Natural killer cell (primary cell): ENCODE measurements around the gene NUMBL. TPM values are rescaled to one million over a fixed set of nuclear protein-coding genes. Genes with fewer than 3 reads are reported as not detected.
A peak's percentile ranks its signal among the peaks of the same experiment; 100 is the strongest.

Experiments
- ATAC-seq, 3 donors: fragments of 150-1000 bp in 2 of 3; fragments of 200-7000 bp in 1 of 3; cut with Tn5 transposase; 1 replicate in 1 of 3; 2 replicates in 2 of 3; pipeline ENCODE4 v1.10.0; 2021; ENCODE audit warnings: mild to moderate bottlenecking in 2 of 3, moderate library complexity in 2 of 3
- DNase-seq, 2 donors: peaks; one replicate each; pipeline versions ENCODE4 v3.0.0 to v3.0.0-alpha.2; 2013 to 2021; ENCODE audit warnings: mixed read lengths in 1 of 2
- H3K27ac ChIP-seq: one replicate; pipeline ENCODE4 v1.5.1; 2013; ENCODE audit warnings: mild to moderate bottlenecking, low read length
- H3K27me3 ChIP-seq: one replicate; pipeline ENCODE4 v1.6.1; 2013; ENCODE audit warnings: low read length; ENCODE audit not compliant: control insufficient read depth, insufficient read depth
- H3K36me3 ChIP-seq: one replicate; pipeline ENCODE4 v1.6.1; 2013; ENCODE audit warnings: low read length; ENCODE audit not compliant: control insufficient read depth, insufficient read depth
- H3K4me1 ChIP-seq: one replicate; pipeline ENCODE4 v1.6.1; 2013; ENCODE audit warnings: low read length; ENCODE audit not compliant: control insufficient read depth, insufficient read depth
- H3K4me3 ChIP-seq: one replicate; pipeline ENCODE4 v1.5.1; 2013; ENCODE audit warnings: low read length
- H3K9me3 ChIP-seq: one replicate; pipeline ENCODE4 v1.6.1; 2013; ENCODE audit warnings: low read length; ENCODE audit not compliant: control insufficient read depth, insufficient read depth
- H3K27ac Mint-ChIP-seq, 2 donors: one replicate each; pipeline ENCODE4 v1.8.0; 2022; ENCODE audit warnings: mild to moderate bottlenecking in 2 of 2, mixed read lengths in 2 of 2, moderate library complexity in 1 of 2
- H3K27me3 Mint-ChIP-seq, 2 donors: one replicate each; pipeline ENCODE4 v1.8.0; 2022; ENCODE audit warnings: low read depth in 2 of 2, mixed read lengths in 2 of 2
- H3K36me3 Mint-ChIP-seq: one replicate; pipeline ENCODE4 v1.8.0; 2022; ENCODE audit warnings: mixed read lengths
- H3K4me1 Mint-ChIP-seq, 2 donors: one replicate each; pipeline ENCODE4 v1.8.0; 2022; ENCODE audit warnings: mixed read lengths in 2 of 2
- H3K4me3 Mint-ChIP-seq: one replicate; pipeline ENCODE4 v1.8.0; 2022; ENCODE audit warnings: mild to moderate bottlenecking, moderate library complexity, mixed read lengths
- H3K9me3 Mint-ChIP-seq, 2 donors: one replicate each; pipeline ENCODE4 v1.8.0; 2022; ENCODE audit warnings: mixed read lengths in 2 of 2
- CTCF ChIP-seq: fragments of 200-600 bp; IDR thresholded peaks from one replicate; pipeline ENCODE4 v1.8.0; 2022; ENCODE audit warnings: antibody characterized with exemption
- WGBS: methylation state at CpG from one replicate; pipeline ENCODE4 v1.1.7; 2013; ENCODE audit warnings: missing lambda C conversion rate; ENCODE audit not compliant: insufficient coverage; 5-methylcytosine and 5-hydroxymethylcytosine counted together
- intact Hi-C: fragments of 100-400 bp; cut with micrococcal nuclease; formaldehyde crosslinking; loops from one replicate; pipeline ENCODE4 v1.14.2; 2022
- total RNA-seq, 4 donors: library from RNA; stranded (reverse); fragments of 120-200 nt in 1 of 4; gene quantifications; one replicate each; pipeline versions ENCODE4 v1.2.3 to v1.2.4, GENCODE V29; 2013 to 2022

NUMBL gene
- 10 to 100 TPM in 2 of 3 donors, 1 to 10 TPM in 1; 9.9 to 19.5 (median 10.2) TPM for total RNA-seq
- 3.0 TPM for total RNA-seq (2013)

DNA sequence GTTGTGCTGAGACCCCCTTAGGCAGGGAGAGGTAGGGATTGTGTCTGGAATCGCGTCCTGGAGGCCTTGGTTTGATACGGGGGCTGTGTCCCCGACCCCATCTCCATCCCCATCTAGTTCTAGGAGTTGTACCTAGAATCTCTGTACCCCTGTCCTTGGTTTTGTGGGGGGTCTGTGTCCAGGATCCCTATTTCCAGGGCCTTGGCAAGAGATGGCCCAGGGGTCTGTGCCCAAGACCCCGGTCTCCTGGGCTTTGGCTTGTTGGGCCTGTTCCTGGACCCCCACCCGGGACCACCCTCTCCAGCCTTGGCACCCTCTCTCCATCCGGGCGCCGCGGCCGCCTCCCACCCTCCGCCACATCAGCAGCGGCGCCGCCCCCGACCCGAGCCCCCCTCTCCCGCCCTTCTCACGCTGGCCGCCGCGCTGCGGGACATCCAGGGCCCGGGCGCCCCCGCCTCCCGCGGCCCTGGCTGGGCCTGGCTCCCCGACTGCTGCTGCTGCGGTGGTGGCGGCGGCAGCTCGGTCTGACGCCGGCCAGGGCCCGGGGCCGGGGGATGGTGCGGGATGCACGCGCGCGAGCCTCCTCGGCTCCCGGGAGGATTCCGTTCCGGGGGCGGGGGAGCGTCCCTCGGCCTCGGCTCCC is at the start of gene NUMBL:
TSS of gene NUMBL (minus strand) at position 602 of the 643 bp plus-strand sequence. CDS start at position 434, 168 bp downstream.
- no peaks in the 10 kb centered on the region for H3K27me3 Mint-ChIP-seq
- no peaks in the 10 kb centered on the region for H3K36me3 Mint-ChIP-seq
- Histone ChIP-seq H3K4me3 (peak within 1 kb of the TSS; percentile 34), H3K4me1 (peaks cover 45% of the 10 kb centered on the region), H3K9me3 (no peaks in the 10 kb centered on the region), H3K27ac (peak within 1 kb of the TSS; percentile 39), H3K27me3 (no peaks in the 10 kb centered on the region), H3K36me3 (no peaks in the 10 kb centered on the region)
- H3K4me3 Mint-ChIP-seq: peak within 1 kb of the TSS; percentile 90
- H3K9me3 Mint-ChIP-seq: no peaks in the 10 kb centered on the region
- no peak for ATAC-seq
- peak within 1 kb of the TSS; percentile 77 to 94 for H3K27ac Mint-ChIP-seq
- peaks cover 0 to 19% of the 10 kb centered on the region in 2 donors for H3K4me1 Mint-ChIP-seq
- 1% methylated on average over 46 of the region's 50 CpGs for WGBS
- no peak for DNase-seq
- intact Hi-C loops: loop anchor here (1.0 to 2.0 kb wide), 2 partner anchors 24 to 61 kb away; partner anchors contain the start of genes ACTMAP and SNRPA
- TF ChIP-seq CTCF: no peak

DNA sequence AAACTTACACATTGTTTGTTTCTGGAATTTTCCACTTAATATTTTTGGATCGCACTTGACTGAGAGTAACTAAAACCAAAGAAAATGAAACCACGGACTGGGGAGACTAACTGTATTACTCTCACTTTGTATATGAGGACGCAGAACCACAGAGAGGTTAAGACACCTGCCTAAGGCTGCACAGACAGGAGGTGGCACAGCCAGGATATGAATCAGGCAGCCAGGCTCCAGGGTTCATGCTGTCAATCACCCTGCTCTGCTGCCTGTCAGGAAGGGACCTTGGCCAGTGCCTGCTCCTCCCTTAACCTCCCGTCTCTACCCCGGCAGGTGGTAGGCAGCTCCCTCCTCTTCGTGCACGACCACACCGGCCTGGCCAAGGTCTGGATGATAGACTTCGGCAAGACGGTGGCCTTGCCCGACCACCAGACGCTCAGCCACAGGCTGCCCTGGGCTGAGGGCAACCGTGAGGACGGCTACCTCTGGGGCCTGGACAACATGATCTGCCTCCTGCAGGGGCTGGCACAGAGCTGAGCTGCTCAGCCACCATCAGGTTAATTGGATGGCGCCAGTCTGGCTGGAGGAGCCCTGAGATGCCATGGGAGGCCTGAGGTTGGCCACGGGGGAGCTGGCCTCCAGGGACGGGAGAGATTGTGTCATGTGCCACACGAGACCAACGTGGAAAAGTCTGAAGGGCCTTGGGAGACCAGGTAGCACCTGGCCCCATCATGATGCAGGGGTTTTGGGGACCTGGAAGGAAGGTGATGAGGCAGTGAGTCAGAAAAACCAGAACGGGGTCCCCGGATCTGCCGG is 48.8 kb upstream of the NUMBL start:
- no peak overlapping the region for H3K4me3 Mint-ChIP-seq
- no peak overlapping the region for H3K27ac Mint-ChIP-seq

GRCh38 chr19:40737102-40737644 is 46.7 kb upstream of the NUMBL start:
- Histone ChIP-seq H3K27ac (no peak overlapping the region), H3K36me3 (peaks cover 38% of the 10 kb centered on the region), H3K27me3 (no peaks in the 10 kb centered on the region), H3K4me1 (no peaks in the 10 kb centered on the region), H3K9me3 (no peaks in the 10 kb centered on the region), H3K4me3 (no peak overlapping the region)
- Mint-ChIP-seq H3K27me3 (no peaks in the 10 kb centered on the region), H3K4me1 (no peaks in the 10 kb centered on the region), H3K36me3 (peaks cover 7% of the 10 kb centered on the region), H3K9me3 (no peaks in the 10 kb centered on the region), H3K27ac (no peak overlapping the region), H3K4me3 (no peak overlapping the region)
- DNase-seq: no peak
- ATAC-seq: no peak
- TF ChIP-seq CTCF: no peak
- intact Hi-C loops: no loop called here
- 97% methylated on average over 9 of the region's 9 CpGs for WGBS

More for the DNA sequence above, 48.8 kb upstream of the NUMBL start:
- H3K36me3 Mint-ChIP-seq: peaks cover under 1% of the 10 kb centered on the region
- Histone ChIP-seq H3K4me3 (no peak overlapping the region), H3K9me3 (no peaks in the 10 kb centered on the region), H3K36me3 (peaks cover 29% of the 10 kb centered on the region), H3K4me1 (no peaks in the 10 kb centered on the region), H3K27me3 (no peaks in the 10 kb centered on the region), H3K27ac (no peak overlapping the region)
- H3K27me3 Mint-ChIP-seq: no peaks in the 10 kb centered on the region
- H3K9me3 Mint-ChIP-seq: no peaks in the 10 kb centered on the region
- WGBS: 91% methylated on average over 22 of the region's 22 CpGs
- H3K4me1 Mint-ChIP-seq: no peaks in the 10 kb centered on the region
- DNase-seq (no peak), ATAC-seq (no peak)
- intact Hi-C loops: no loop called here
- no peak for TF ChIP-seq CTCF
